GM13977 (cell line): Measurements from ENCODE around the gene SLX4IP.

Experiments
- DNase-seq: peaks from one replicate; pipeline ENCODE4 v3.0.0; 2012; ENCODE audit warnings: low spot score
- in situ Hi-C: fragments of 300-500 bp; cut with MboI; formaldehyde crosslinking; loops from one replicate; pipeline ENCODE4 v1.12.0; 2022; ENCODE audit warnings: low sequenced_read_pairs, low pct_unique_long_range_greater_than_20kb, mixed read lengths, inconsistent platforms; ENCODE audit not compliant: unreplicated experiment
- TF ChIP-seq, protein P1 (sequence below): IDR thresholded peaks from 2 replicates; pipeline ENCODE4 v1.5.1; 2012; ENCODE audit warnings: mild to moderate bottlenecking, control low read depth; ENCODE audit not compliant: insufficient read depth; ENCODE audit errors: extremely low read depth, missing control alignments

The SLX4IP gene

DNA sequence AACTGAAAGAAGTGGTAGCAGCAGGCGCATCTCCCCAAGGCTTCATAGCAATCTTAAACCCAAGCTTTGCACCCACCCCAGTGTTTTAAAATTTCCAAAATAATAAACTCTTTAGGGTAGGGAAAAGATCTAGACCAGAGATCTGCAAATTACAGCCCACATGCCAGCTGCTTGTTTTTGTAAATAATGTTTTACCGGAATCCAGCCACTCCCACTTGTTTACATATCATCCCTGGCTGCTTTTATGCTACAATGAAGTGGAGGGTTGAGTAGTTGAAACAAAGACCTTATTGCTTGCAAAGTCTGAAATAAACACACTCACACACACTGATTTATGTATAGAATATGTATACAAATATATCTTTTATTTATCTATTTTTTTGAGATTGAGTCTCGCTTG lies 30.0 kb downstream of the SLX4IP start:
- in situ Hi-C loops = no loop called here
- TF ChIP-seq, protein P1, sequence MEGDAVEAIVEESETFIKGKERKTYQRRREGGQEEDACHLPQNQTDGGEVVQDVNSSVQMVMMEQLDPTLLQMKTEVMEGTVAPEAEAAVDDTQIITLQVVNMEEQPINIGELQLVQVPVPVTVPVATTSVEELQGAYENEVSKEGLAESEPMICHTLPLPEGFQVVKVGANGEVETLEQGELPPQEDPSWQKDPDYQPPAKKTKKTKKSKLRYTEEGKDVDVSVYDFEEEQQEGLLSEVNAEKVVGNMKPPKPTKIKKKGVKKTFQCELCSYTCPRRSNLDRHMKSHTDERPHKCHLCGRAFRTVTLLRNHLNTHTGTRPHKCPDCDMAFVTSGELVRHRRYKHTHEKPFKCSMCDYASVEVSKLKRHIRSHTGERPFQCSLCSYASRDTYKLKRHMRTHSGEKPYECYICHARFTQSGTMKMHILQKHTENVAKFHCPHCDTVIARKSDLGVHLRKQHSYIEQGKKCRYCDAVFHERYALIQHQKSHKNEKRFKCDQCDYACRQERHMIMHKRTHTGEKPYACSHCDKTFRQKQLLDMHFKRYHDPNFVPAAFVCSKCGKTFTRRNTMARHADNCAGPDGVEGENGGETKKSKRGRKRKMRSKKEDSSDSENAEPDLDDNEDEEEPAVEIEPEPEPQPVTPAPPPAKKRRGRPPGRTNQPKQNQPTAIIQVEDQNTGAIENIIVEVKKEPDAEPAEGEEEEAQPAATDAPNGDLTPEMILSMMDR = no peak
- no peak for DNase-seq

DNA sequence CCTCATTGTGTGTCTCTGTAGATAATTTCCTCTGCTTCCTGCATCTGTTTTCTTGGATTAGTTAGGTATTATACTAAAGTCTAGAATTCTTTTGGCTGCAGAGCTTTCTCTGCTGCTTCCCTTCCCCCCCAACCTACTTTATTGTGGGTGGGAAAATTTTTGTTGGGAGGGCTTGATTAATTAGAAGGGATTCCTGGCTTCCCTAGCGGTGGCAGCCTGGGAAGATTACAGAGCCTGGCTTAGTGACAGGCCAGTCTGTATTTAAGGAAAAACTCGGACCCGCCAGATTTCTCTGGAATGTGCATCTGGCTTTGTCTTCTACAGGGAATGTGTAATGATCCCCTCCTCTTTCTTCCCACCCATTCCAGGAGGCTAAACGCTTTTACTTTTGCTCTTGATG lies 31.2 kb downstream of the SLX4IP start:
- in situ Hi-C loops = no loop called here
- DNase-seq = no peak
- TF ChIP-seq, protein P1 = no peak

DNA sequence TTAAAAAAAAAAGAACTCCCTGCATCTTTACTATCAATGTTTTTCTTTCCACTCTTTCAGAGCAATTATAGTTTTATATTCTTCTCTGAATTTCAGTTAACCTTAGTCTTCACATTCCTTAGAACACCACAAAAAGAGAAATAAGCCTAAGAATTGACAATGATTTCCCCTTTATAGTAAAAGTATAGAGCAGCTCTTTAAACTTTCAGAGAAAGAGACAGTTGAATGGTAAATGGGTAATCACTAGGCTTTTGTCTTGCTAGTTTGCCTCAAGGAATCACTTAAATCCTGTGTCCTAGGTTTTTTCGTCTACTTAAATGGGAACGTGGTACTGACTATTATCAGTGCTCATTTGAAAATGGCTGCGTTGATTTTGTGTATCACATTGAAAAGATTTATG lies 31.8 kb downstream of the SLX4IP start:
- in situ Hi-C loops = no loop called here
- no peak for DNase-seq
- TF ChIP-seq, protein P1 = no peak

DNA sequence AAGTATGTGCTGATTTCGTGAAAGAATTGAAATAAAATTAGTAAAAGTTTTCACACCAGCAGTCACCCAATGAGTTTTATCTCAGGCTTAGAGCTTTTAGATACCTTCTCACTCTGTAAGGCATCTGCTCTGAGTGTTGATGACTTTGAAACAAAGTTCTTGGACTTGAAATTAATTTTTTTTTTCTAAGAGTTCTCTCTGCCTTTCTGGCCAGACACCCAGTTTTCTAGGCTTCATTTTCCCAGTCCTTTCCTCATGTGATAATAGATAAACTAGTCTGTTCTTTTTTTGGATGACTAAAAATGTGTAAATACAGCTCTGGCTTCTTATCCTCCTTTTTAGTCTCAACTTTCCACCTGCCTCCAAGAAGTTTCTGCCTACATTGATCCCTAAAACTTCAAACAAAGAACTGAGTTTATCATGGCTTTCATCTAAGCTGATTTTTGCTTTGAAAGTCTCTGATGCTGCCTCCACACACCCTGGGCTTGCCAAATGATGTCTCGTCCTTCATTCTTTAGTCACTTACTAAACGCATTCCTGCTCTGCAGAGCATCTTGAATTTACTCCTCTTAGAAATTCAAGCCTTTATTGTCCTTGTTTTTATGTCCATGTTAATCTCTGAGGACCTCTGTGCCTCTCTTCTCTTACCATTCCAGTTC lies 32.7 kb downstream of the SLX4IP start:
- no peak for DNase-seq
- in situ Hi-C loops = no loop called here
- TF ChIP-seq, protein P1 = no peak

DNA sequence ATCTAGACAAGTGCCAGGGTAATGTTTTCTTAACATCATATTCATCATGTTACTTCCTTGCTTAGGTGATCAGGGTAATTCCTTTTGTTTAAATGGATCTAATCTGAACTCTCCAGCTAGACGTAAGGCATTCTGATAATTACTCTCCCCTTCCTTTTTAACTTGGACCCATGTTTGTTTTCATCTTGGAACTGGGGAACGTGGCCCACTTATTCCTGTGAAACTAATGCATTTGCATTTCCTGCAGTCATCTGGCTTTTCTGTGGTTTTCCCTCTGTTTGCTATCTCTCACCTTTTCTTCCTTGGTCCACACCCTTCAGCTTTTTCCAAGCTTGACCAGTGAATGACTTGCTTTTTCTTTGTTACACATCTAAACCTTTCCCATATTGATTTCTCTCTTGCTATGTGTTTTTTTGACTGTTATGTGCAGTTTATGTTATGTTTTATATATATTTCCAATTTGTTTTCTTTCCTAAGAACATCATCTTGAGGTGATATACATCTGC lies 33.3 kb downstream of the SLX4IP start:
- in situ Hi-C loops = no loop called here

DNA sequence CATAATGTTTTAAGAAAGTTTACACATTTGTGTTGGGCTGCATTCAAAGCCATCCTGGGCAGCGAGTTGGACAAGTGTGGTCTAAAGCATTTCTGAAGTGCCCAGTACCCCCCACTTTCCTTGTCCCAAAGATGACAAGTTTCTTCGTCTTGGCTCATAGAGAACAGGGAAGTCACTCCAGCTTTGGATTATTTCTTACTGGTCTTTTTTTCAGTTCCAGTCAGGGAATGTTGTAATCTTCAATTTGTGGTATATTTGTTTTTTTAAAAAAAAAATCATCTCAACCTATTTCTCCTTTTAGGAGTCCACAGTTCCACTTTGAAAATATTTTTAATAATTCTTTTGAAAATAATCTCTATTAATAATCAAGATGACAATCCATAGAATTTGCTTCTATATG lies 34.0 kb downstream of the SLX4IP start:
- DNase-seq = no peak
- in situ Hi-C loops = no loop called here

More for the DNA sequence above, 33.3 kb downstream of the SLX4IP start:
- TF ChIP-seq, protein P1 = no peak
- no peak for DNase-seq

More for the DNA sequence above, 34.0 kb downstream of the SLX4IP start:
- TF ChIP-seq, protein P1 = no peak
